Osteoblast (primary cell): Measurements from ENCODE around the gene BSN. TPM values are rescaled to one million over a fixed set of nuclear protein-coding genes. Genes with fewer than 3 reads are reported as not detected.

Source experiments
- DNase-seq: peaks from one replicate; pipeline ENCODE4 v3.0.0; 2011; ENCODE audit warnings: low spot score, mixed read lengths; ENCODE audit not compliant: insufficient read length; ENCODE audit errors: missing footprints
- H2AFZ ChIP-seq: 2 replicates; pipeline ENCODE4 v1.6.0; 2011; ENCODE audit warnings: mild to moderate bottlenecking, low read length
- H3K27ac ChIP-seq: 2 replicates; pipeline ENCODE4 v1.5.1; 2011; ENCODE audit warnings: mild to moderate bottlenecking, low read depth, low read length, moderate library complexity
- H3K27me3 ChIP-seq: 2 replicates; pipeline ENCODE4 v1.6.0; 2012; ENCODE audit warnings: mild to moderate bottlenecking, control low read depth, inconsistent platforms, low read length, moderate library complexity; ENCODE audit not compliant: insufficient read depth
- H3K36me3 ChIP-seq: 2 replicates; pipeline ENCODE4 v1.5.1; 2011; ENCODE audit warnings: mild to moderate bottlenecking, low read length, control low read depth, moderate library complexity; ENCODE audit not compliant: insufficient read depth
- H3K4me1 ChIP-seq: 2 replicates; pipeline ENCODE4 v1.5.1; 2011; ENCODE audit warnings: mild to moderate bottlenecking, low read length, control low read depth, moderate library complexity; ENCODE audit not compliant: insufficient read depth
- H3K4me2 ChIP-seq: 2 replicates; pipeline ENCODE4 v1.6.0; 2011; ENCODE audit warnings: mild to moderate bottlenecking, low read length; ENCODE audit not compliant: insufficient read depth
- H3K4me3 ChIP-seq: fragments of 200-600 bp; sonication (generic); 3 replicates; pipeline ENCODE4 v1.5.1; 2012; ENCODE audit warnings: mild to moderate bottlenecking, low read length, inconsistent platforms; ENCODE audit not compliant: insufficient read depth
- H3K79me2 ChIP-seq: 2 replicates; pipeline ENCODE4 v1.6.0; 2012; ENCODE audit warnings: mild to moderate bottlenecking, low read length, control low read depth, inconsistent platforms; ENCODE audit not compliant: insufficient read depth
- H3K9me3 ChIP-seq: 2 replicates; pipeline ENCODE4 v1.5.1; 2011; ENCODE audit warnings: low read depth, low read length, control low read depth
- H4K20me1 ChIP-seq: 2 replicates; pipeline ENCODE4 v1.6.0; 2012; ENCODE audit warnings: mild to moderate bottlenecking, low read length, control low read depth; ENCODE audit not compliant: insufficient read depth
- total RNA-seq: library from RNA; depleted of rRNA; stranded (reverse); fragments of >200 nt; gene quantifications from 2 replicates; pipeline ENCODE4 v1.2.3, GENCODE V29; 2012
- TF ChIP-seq, protein P1 (sequence below): IDR thresholded peaks from 2 replicates; pipeline ENCODE4 v1.5.1; 2011; ENCODE audit warnings: mild to moderate bottlenecking, low read depth, low read length, moderate library complexity; ENCODE audit errors: extremely low read depth

Gene BSN
- total RNA-seq, 1 donor = under 0.01 TPM

DNA sequence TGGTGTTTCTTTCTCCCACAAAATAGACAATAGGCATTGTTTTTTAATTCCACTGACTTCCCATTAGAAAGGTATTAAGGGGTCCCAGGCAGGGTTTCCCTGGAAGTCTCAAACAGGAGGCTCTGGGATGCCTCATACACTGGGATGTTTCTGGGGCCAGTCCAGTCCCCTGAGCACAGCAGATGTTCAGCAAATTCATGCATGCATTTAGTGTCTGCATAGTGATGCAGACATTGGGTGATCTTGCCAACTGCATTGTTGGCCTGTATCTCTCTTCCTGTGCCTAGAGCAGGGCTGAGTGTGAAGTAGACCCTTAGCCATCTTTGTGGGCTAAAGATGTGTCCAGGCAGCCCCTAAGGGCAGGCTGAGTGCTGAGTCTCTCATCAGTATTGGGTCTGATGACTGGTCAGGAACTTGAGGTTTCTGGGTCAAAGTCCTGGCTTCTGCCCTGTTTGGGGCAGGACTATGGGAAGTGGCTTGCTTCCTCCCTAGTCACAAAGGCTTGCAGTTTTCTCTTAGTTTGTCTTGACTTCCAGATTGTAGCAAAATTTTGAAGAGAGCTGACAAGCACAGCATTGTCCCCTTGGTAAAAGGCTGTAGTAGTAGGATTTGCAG is 56.5 kb downstream of the BSN start:
- Histone ChIP-seq H3K4me3 (no peak overlapping the region), H3K36me3 (no peaks in the 10 kb centered on the region), H3K4me2 (no peak overlapping the region), H3K4me1 (no peaks in the 10 kb centered on the region), H3K9me3 (no peaks in the 10 kb centered on the region), H2AFZ (no peak overlapping the region), H4K20me1 (no peaks in the 10 kb centered on the region), H3K27me3 (no peaks in the 10 kb centered on the region), H3K27ac (no peak overlapping the region), H3K79me2 (no peaks in the 10 kb centered on the region)
- TF ChIP-seq, protein P1, sequence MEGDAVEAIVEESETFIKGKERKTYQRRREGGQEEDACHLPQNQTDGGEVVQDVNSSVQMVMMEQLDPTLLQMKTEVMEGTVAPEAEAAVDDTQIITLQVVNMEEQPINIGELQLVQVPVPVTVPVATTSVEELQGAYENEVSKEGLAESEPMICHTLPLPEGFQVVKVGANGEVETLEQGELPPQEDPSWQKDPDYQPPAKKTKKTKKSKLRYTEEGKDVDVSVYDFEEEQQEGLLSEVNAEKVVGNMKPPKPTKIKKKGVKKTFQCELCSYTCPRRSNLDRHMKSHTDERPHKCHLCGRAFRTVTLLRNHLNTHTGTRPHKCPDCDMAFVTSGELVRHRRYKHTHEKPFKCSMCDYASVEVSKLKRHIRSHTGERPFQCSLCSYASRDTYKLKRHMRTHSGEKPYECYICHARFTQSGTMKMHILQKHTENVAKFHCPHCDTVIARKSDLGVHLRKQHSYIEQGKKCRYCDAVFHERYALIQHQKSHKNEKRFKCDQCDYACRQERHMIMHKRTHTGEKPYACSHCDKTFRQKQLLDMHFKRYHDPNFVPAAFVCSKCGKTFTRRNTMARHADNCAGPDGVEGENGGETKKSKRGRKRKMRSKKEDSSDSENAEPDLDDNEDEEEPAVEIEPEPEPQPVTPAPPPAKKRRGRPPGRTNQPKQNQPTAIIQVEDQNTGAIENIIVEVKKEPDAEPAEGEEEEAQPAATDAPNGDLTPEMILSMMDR = no peak
- DNase-seq = no peak

DNA sequence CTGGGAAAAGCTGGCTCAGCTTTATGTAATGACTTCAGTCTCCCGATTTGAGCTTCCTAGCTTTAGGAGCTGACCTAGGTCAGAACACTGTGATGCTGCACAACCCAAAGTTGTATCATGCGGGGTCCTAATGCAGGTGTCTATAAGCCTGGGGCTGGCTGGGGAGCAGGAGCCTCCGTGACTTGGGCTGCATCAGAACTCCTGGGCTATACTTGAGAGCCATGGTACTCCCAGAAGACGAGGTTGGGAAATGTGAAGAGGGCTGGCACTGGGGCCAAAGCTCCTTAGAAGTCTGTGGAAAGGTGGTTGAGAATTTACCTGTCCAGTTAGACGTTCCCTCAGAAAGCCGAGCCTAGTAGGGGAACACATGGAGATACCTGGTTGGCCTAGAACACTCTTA is 57.0 kb downstream of the BSN start:
- Histone ChIP-seq H3K4me3 (no peak overlapping the region), H3K9me3 (no peaks in the 10 kb centered on the region), H3K4me2 (no peak overlapping the region), H2AFZ (no peak overlapping the region), H3K36me3 (no peaks in the 10 kb centered on the region), H3K27me3 (no peaks in the 10 kb centered on the region), H3K79me2 (no peaks in the 10 kb centered on the region), H3K4me1 (peaks cover 2% of the 10 kb centered on the region), H4K20me1 (no peaks in the 10 kb centered on the region), H3K27ac (no peak overlapping the region)
- DNase-seq = no peak
- TF ChIP-seq, protein P1 = no peak

DNA sequence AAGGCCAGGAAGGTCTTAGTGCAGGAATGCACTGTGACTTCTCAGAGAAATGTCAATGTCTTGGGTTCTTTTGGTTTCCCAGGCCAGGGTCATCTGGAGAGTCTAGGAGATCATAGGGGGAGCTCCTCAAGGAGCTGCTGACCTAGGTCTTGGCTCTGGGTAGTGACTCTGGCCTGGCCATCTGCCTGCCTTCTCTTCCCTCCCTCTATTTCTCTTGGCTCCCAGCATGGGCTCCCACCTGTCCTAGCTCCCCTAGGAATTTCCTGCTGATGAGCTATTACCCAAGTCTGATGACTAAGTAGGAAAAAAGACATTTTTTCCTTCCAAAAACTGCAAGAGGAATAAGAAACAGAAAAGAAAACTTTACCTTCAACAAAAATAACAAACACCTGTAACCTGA is 57.4 kb downstream of the BSN start:
- Histone ChIP-seq H3K9me3 (no peaks in the 10 kb centered on the region), H3K36me3 (no peaks in the 10 kb centered on the region), H4K20me1 (no peaks in the 10 kb centered on the region), H3K27me3 (no peaks in the 10 kb centered on the region), H2AFZ (no peak overlapping the region), H3K79me2 (no peaks in the 10 kb centered on the region), H3K4me2 (no peak overlapping the region), H3K4me1 (peaks cover 6% of the 10 kb centered on the region), H3K4me3 (no peak overlapping the region), H3K27ac (no peak overlapping the region)
- DNase-seq = no peak
- TF ChIP-seq, protein P1 = no peak

DNA sequence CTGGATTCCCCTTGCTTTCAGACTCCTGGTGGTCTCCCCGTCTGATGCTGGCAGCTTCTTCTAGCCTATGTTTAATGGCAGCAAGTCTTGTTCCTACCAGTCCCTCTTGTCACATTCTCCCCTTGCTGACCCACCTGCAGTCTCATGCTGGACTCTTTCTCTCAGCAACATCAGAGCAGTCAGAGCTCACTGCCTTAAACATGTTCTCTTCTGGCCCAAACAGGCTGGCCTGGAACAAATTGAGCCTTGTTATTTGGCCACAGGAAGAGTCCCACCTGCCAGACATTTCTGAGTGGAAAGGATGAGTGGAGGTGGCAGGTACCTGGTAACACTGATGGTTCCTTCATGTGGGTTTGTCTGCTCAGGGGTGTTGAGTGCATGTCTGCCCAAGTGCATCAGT is 60.7 kb downstream of the BSN start:
- Histone ChIP-seq H3K27me3 (no peaks in the 10 kb centered on the region), H3K4me1 (peaks cover 6% of the 10 kb centered on the region), H3K79me2 (no peaks in the 10 kb centered on the region), H3K27ac (no peak overlapping the region), H3K4me2 (no peak overlapping the region), H2AFZ (no peak overlapping the region), H3K36me3 (no peaks in the 10 kb centered on the region), H3K4me3 (no peak overlapping the region), H4K20me1 (no peaks in the 10 kb centered on the region), H3K9me3 (no peaks in the 10 kb centered on the region)
- TF ChIP-seq, protein P1 = no peak
- no peak for DNase-seq
